GM19351 (cell line): ENCODE measurements around the gene LPCAT1.
"Not testable (repeated sequence)": the region's sequence is repeated elsewhere in the genome, so short reads cannot be mapped to it uniquely, and the experiment has no call there.

Experiments
- ATAC-seq: cut with Tn5 transposase; IDR thresholded peaks from one replicate; pipeline ENCODE4 v1.9.1; 2021; ENCODE audit warnings: mild to moderate bottlenecking, moderate library complexity; ENCODE audit not compliant: unreplicated experiment

Gene LPCAT1

GRCh38 chr5:1541702-1542400, 18.1 kb upstream of the LPCAT1 start:
- no peak for ATAC-seq

GRCh38 chr5:1540831-1541701, 17.3 kb upstream of the LPCAT1 start:
- no peak for ATAC-seq

- ATAC-seq = no peak
Observed at GRCh38 chr5:1540166-1540565, 16.4 kb upstream of the LPCAT1 start.

- not testable (repeated sequence) for ATAC-seq
Observed at GRCh38 chr5:1539393-1540161, 15.8 kb upstream of the LPCAT1 start.

- ATAC-seq = no peak
Observed at GRCh38 chr5:1538741-1539392, 15.1 kb upstream of the LPCAT1 start.

GRCh38 chr5:1538276-1538675, 14.5 kb upstream of the LPCAT1 start:
- ATAC-seq = no peak

GRCh38 chr5:1537603-1538154, 13.9 kb upstream of the LPCAT1 start:
- no peak for ATAC-seq

GRCh38 chr5:1536871-1537602, 13.3 kb upstream of the LPCAT1 start:
- no peak for ATAC-seq

- peak; percentile 98 for ATAC-seq
Observed at GRCh38 chr5:1536322-1536845, 12.6 kb upstream of the LPCAT1 start.

- no peak for ATAC-seq
Observed at GRCh38 chr5:1535646-1536045, 11.9 kb upstream of the LPCAT1 start.

- no peak for ATAC-seq
Observed at GRCh38 chr5:1532384-1532783, 8.6 kb upstream of the LPCAT1 start.

- no peak for ATAC-seq
Observed at GRCh38 chr5:1529498-1529897, 5.7 kb upstream of the LPCAT1 start.

GRCh38 chr5:1527533-1528205, 3.9 kb upstream of the LPCAT1 start:
- no peak for ATAC-seq

- no peak for ATAC-seq
Observed at GRCh38 chr5:1526681-1527131, 2.9 kb upstream of the LPCAT1 start.

GRCh38 chr5:1526190-1526631, 2.5 kb upstream of the LPCAT1 start:
- no peak for ATAC-seq

- no peak for ATAC-seq
Observed at GRCh38 chr5:1525624-1526189, 1.9 kb upstream of the LPCAT1 start.

GRCh38 chr5:1524799-1525623, 1.3 kb upstream of the LPCAT1 start:
- ATAC-seq = no peak

GRCh38 chr5:1524481-1524798, 680 bp upstream of the LPCAT1 start:
- no peak for ATAC-seq
